CD4-positive, alpha-beta T cell (primary cell): ENCODE data around the gene AFF3. TPM values are rescaled to one million over a fixed set of nuclear protein-coding genes. Genes with fewer than 3 reads are reported as not detected.

ENCODE experiments used
- ATAC-seq: fragments of 200-7000 bp; cut with Tn5 transposase; one replicate; pipeline ENCODE4 v1.10.0; 2022; ENCODE audit warnings: mild to moderate bottlenecking; ENCODE audit not compliant: poor library complexity
- CTCF ChIA-PET: fragments of 350-600 bp; sonication (Branson Sonifier 250); formaldehyde crosslinking; loops from one replicate; lab custom pipeline; 2021; ENCODE audit warnings: antibody characterized with exemption, inconsistent platforms; lab: Charles Lee
- POLR2A ChIA-PET: fragments of 350-600 bp; sonication (Branson Sonifier 250); formaldehyde crosslinking; loops from one replicate; lab custom pipeline; 2021; ENCODE audit warnings: antibody characterized with exemption, inconsistent platforms; lab: Charles Lee
- DNase-seq, 14 experiments: peaks; one replicate each; pipeline ENCODE4 v3.0.0-alpha.2; 2013 to 2020; ENCODE audit warnings: mixed read lengths in 2 of 14
- H3K27ac ChIP-seq, 2 donors: one replicate each; pipeline versions ENCODE4 v1.5.1 to v1.7.0; 2013; ENCODE audit warnings: low read length in 2 of 2, low read depth in 1 of 2, mild to moderate bottlenecking in 1 of 2
- H3K27me3 ChIP-seq, 2 experiments: 1 replicate in 1 of 2; 2 replicates in 1 of 2; pipeline versions ENCODE4 v1.6.1 to v1.7.0; 2013; ENCODE audit warnings: low read length in 2 of 2, control low read depth in 1 of 2, mild to moderate bottlenecking in 1 of 2, moderate library complexity in 1 of 2; ENCODE audit not compliant: insufficient read depth in 2 of 2, control insufficient read depth in 1 of 2
- H3K36me3 ChIP-seq: one replicate; pipeline ENCODE4 v1.6.1; 2013; ENCODE audit warnings: low read length, control low read depth; ENCODE audit not compliant: insufficient read depth
- H3K4me1 ChIP-seq: one replicate; pipeline ENCODE4 v1.6.1; 2013; ENCODE audit warnings: low read length, control low read depth; ENCODE audit not compliant: insufficient read depth
- H3K4me3 ChIP-seq: one replicate; pipeline ENCODE4 v1.5.1; 2013; ENCODE audit warnings: mild to moderate bottlenecking, low read length, moderate library complexity
- H3K9me3 ChIP-seq, 2 experiments: 1 replicate in 1 of 2; 2 replicates in 1 of 2; pipeline versions ENCODE4 v1.6.1 to v1.7.0; 2013; ENCODE audit warnings: low read length in 2 of 2, mild to moderate bottlenecking in 2 of 2, control low read depth in 1 of 2, moderate library complexity in 1 of 2; ENCODE audit not compliant: control insufficient read depth in 1 of 2, insufficient read depth in 1 of 2
- H3K27ac Mint-ChIP-seq: one replicate; pipeline ENCODE4 v1.8.0; 2020; ENCODE audit warnings: mixed read lengths
- H3K27me3 Mint-ChIP-seq: one replicate; pipeline ENCODE4 v1.8.0; 2021; ENCODE audit warnings: mixed read lengths
- H3K36me3 Mint-ChIP-seq: one replicate; pipeline ENCODE4 v1.8.0; 2021; ENCODE audit warnings: low read depth, mixed read lengths
- H3K4me1 Mint-ChIP-seq: one replicate; pipeline ENCODE4 v1.8.0; 2021; ENCODE audit warnings: low read depth, mixed read lengths
- H3K4me3 Mint-ChIP-seq: one replicate; pipeline ENCODE4 v1.8.0; 2020; ENCODE audit warnings: mild to moderate bottlenecking, mixed read lengths
- H3K9me3 Mint-ChIP-seq: one replicate; pipeline ENCODE4 v1.8.0; 2020; ENCODE audit warnings: mixed read lengths
- intact Hi-C, 2 experiments: fragments of 100-400 bp; cut with DNase I in 1 of 2; cut with micrococcal nuclease in 1 of 2; formaldehyde crosslinking; loops; one replicate each; pipeline versions ENCODE4 v1.15.1 to v1.9.0; 2023 to 2025; cut with DNase I, micrococcal nuclease
- total RNA-seq, 174 experiments: library from RNA in 2 of 174; stranded (reverse) in 2 of 174; gene quantifications; one replicate each; pipeline ENCODE4 v1.2.3 and lab custom pipeline; 2021 to 2026
- TF ChIP-seq, protein P1 (sequence below): fragments of 200-600 bp; IDR thresholded peaks from one replicate; pipeline ENCODE4 v1.8.0; 2022; ENCODE audit warnings: antibody characterized with exemption, mild to moderate bottlenecking

The AFF3 gene
- total RNA-seq, 2 experiments from 2014 or later = 15.4 to 15.7 TPM

DNA sequence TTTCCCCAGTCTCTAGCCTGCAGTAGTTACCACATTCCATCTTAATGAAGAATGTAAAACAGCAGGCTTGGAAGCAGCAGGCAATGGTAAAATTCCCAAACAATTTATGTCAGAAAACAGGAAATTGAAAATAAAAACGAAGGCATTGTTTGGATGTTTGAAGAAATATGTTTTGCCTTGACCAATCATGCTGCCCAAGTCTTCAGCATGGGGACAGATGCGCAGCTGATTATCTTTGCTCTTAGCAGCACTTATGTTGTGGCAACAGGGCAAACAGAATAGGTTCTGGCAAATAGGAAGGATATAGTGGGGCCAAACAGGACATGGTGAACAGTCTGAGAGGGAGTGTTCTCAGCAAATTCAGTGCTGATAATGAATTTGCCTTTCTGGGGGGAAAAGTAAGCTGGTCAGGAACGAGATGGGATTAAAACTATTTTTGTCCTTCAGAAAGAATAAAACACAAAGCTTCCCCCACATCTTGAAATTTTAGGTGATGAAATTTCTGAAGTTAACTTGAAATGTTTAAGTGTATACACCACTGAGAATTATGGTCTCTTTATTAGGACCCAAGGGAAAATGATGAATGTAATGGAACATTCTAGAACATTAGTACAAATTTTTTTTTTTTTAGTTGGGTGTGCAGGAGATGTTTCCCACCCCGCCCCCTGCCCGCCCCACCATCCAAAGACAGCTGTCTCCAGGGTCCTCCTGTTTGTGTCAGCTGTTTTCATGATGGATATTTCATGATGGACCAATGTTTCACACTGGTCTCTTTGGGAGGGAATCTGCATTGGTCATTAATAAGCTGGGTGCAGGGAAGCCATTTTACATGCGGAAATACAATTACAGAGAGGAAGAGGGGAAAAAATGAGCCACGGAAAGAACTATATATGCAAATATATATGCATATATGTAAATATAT, 413.0 kb downstream of the AFF3 start:
- no peaks in the 10 kb centered on the region for H3K9me3 ChIP-seq
- Mint-ChIP-seq H3K4me3 (no peak overlapping the region), H3K36me3 (peaks cover 6% of the 10 kb centered on the region), H3K9me3 (no peaks in the 10 kb centered on the region), H3K4me1 (no peaks in the 10 kb centered on the region), H3K27me3 (no peaks in the 10 kb centered on the region), H3K27ac (no peak overlapping the region)
- ATAC-seq (no peak), DNase-seq (no peak)
- H3K27ac ChIP-seq = no peak overlapping the region
- H3K4me1 ChIP-seq = no peaks in the 10 kb centered on the region
- H3K4me3 ChIP-seq = no peak overlapping the region
- ChIA-PET CTCF (no interaction called here), POLR2A (no interaction called here)
- no peaks in the 10 kb centered on the region for H3K27me3 ChIP-seq
- no peaks in the 10 kb centered on the region for H3K36me3 ChIP-seq
- intact Hi-C loops = no loop called here
- TF ChIP-seq, protein P1, sequence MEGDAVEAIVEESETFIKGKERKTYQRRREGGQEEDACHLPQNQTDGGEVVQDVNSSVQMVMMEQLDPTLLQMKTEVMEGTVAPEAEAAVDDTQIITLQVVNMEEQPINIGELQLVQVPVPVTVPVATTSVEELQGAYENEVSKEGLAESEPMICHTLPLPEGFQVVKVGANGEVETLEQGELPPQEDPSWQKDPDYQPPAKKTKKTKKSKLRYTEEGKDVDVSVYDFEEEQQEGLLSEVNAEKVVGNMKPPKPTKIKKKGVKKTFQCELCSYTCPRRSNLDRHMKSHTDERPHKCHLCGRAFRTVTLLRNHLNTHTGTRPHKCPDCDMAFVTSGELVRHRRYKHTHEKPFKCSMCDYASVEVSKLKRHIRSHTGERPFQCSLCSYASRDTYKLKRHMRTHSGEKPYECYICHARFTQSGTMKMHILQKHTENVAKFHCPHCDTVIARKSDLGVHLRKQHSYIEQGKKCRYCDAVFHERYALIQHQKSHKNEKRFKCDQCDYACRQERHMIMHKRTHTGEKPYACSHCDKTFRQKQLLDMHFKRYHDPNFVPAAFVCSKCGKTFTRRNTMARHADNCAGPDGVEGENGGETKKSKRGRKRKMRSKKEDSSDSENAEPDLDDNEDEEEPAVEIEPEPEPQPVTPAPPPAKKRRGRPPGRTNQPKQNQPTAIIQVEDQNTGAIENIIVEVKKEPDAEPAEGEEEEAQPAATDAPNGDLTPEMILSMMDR = no peak

DNA sequence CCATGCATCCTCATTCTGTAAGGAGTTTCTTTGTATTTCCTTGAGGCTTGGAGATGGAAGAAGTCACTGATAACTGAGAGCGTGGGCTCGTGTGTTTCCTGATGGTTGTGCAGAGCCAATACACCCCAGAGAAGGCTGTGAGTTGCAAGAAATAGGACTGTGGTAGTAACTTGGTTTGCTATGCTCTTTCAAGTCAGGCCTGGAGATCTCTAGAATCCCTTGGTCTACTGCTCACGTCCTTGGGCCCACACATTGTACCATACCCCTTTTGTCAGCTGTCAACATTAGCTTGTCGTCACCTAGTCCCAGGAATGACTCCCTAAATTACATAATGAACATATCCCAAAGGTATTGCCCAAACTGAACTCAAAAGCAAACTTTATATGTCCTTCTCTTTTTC, 414.2 kb downstream of the AFF3 start:
- DNase-seq (no peak), ATAC-seq (no peak)

DNA sequence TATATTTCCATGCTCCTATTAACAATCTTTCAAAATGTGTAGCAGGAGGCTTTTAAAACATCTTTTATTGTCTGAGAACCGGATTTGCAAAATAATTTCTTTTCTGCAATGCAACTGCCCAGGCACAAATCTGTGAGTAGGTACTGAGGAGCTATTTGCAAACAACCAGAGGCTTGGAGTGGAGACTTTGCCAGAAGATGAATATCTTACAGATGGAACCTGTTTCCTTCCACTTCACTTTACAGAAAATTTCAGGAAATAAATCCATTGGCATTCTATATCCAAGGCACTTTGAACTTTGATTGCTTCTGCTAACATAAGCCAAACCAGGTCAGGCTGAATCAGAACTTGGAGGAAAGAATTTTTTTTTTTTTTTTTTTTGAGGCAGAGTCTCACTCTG, 415.2 kb downstream of the AFF3 start:
- peaks cover 0 to 5% of the 10 kb centered on the region in 2 experiments for H3K9me3 ChIP-seq
- Mint-ChIP-seq H3K4me3 (no peak overlapping the region), H3K36me3 (peaks cover 23% of the 10 kb centered on the region), H3K27ac (no peak overlapping the region), H3K9me3 (peaks cover 10% of the 10 kb centered on the region), H3K27me3 (no peaks in the 10 kb centered on the region), H3K4me1 (no peaks in the 10 kb centered on the region)
- CTCF ChIA-PET = no interaction called here
- intact Hi-C loops = no loop called here
- no peaks in the 10 kb centered on the region for H3K36me3 ChIP-seq
- POLR2A ChIA-PET = no interaction called here
- no peaks in the 10 kb centered on the region for H3K4me1 ChIP-seq
- no peak overlapping the region for H3K4me3 ChIP-seq
- no peak overlapping the region for H3K27ac ChIP-seq
- DNase-seq (no peak), ATAC-seq (no peak)
- TF ChIP-seq, protein P1 = no peak
- H3K27me3 ChIP-seq = no peaks in the 10 kb centered on the region

More for the DNA sequence above, 414.2 kb downstream of the AFF3 start:
- H3K27ac ChIP-seq = no peak overlapping the region
- Mint-ChIP-seq H3K4me3 (no peak overlapping the region), H3K27ac (no peak overlapping the region), H3K4me1 (no peaks in the 10 kb centered on the region), H3K27me3 (no peaks in the 10 kb centered on the region), H3K36me3 (peaks cover 15% of the 10 kb centered on the region), H3K9me3 (peaks cover 4% of the 10 kb centered on the region)
- no peaks in the 10 kb centered on the region for H3K36me3 ChIP-seq
- no peak overlapping the region for H3K4me3 ChIP-seq
- ChIA-PET POLR2A (no interaction called here), CTCF (no interaction called here)
- intact Hi-C loops = no loop called here
- H3K27me3 ChIP-seq = no peaks in the 10 kb centered on the region
- H3K4me1 ChIP-seq = no peaks in the 10 kb centered on the region
- H3K9me3 ChIP-seq = no peaks in the 10 kb centered on the region
- TF ChIP-seq, protein P1 = no peak
